Measurements from ENCODE around the gene SKI.

GRCh38 chr1:2288816-2289536, 60.9 kb downstream of the SKI start:
- no peak for TF ChIP-seq YY1 (IDR thresholded peaks at IDR 0.05; ENCODE audit: insufficient read depth, insufficient read length)
- TF ChIP-seq SUZ12 (IDR thresholded peaks at IDR 0.05; ENCODE audit: extremely low read depth, insufficient read depth, insufficient read length), result no peak
- TF ChIP-seq ZNF274 (IDR thresholded peaks at IDR 0.05; ENCODE audit: low read depth, low read length), result no peak
